NCI-H1105 treated with DMSO at 0.1 percent for 48 hours (cell line): ENCODE data around the gene DNAI1.

ENCODE experiments used
- DNase-seq: peaks from one replicate; lab custom pipeline; 2025; lab: John Stamatoyannopoulos, UW

The DNAI1 gene

GRCh38 chr9:34490760-34491159 lies 32.2 kb downstream of the DNAI1 start:
- no peak for DNase-seq

DNA sequence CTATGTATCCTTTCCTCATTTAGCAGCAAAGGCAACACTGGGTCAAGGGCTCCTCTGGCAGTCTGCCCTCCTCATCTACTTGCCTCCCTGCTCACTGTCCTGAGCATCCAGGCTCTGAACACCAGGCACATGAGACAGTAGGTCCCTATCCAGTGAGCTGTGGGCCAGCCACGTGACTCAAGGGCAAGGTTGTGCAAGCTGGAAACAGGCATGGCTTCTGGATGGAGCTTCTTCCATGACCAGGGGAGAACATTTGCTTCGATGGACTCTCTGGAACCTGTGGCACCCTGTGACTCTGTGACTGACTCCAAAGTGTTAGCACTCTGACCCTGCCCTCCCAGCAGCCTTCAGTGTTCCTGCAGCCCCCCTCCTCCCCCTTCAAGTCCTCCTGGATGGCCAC lies 33.0 kb downstream of the DNAI1 start:
- DNase-seq = no peak

DNA sequence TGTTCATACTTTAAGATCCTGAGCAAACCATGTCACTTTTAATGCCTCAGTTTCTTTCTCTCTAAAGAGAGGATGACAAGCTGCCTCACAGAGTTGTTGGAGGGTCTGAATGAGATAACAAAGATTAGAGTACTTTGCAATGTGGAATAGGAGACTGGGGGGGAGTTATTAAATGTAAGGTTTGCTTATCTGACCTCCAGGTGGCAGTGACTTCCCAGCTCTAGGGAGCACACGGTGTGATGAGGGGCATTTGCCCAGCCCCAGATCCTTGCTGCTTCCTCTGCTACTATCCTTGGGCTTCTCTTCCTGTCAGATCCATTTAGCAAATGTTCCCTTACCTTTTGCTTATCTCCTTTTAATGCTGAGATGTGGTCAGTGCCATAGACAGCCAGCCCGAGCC lies 33.4 kb downstream of the DNAI1 start:
- no peak for DNase-seq

GRCh38 chr9:34493972-34494535 lies 35.4 kb downstream of the DNAI1 start:
- no peak for DNase-seq

GRCh38 chr9:34496149-34496712 lies 37.6 kb downstream of the DNAI1 start:
- no peak for DNase-seq

DNA sequence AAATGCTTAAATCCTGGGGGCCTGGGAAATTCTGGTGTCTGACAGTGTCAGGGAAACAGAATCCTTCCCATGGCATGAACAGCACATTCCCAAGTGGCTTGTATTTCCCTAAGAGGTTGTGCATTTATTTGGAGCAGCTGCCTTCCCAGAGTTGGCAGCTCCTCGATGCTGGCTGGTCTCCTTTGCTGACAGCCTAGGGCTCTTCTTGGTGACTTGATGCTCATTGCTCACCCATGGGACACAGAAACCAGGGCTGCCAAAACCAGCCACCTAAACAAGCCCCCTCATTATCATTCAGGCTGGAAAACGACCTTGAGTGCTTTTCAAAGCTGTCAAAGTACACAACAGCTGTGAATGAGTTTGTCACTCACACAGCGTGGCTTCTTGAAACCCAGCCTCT lies 39.9 kb downstream of the DNAI1 start:
- no peak for DNase-seq

GRCh38 chr9:34499076-34499475 lies 40.5 kb downstream of the DNAI1 start:
- no peak for DNase-seq

GRCh38 chr9:34500623-34501267 lies 42.1 kb downstream of the DNAI1 start:
- DNase-seq = peak; percentile 64

- no peak for DNase-seq
Observed at GRCh38 chr9:34501372-34501771, 42.8 kb downstream of the DNAI1 start.

GRCh38 chr9:34501889-34502425 lies 43.4 kb downstream of the DNAI1 start:
- DNase-seq = no peak

DNA sequence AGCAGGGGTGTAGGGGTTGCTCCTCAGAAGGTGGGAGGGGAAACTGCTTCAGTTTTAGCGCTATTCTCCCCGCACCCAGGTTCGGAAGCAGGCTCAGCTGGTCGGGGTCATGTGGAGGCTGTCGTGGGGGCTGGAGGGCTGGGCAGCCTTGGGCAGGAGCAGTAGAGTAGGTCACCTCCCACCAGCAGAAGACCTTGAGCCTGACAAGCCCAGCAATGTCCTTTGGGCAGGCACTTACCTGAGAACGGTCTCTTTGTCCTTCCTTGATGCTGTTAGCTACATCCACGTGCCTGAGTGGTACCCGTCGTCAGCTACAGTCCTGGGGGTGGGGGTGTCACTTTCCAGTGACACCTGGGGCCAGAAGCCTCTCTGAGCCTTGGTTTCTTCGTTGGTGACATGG lies 43.9 kb downstream of the DNAI1 start:
- no peak for DNase-seq

- no peak for DNase-seq
Observed at GRCh38 chr9:34502891-34503290, 44.3 kb downstream of the DNAI1 start.

DNA sequence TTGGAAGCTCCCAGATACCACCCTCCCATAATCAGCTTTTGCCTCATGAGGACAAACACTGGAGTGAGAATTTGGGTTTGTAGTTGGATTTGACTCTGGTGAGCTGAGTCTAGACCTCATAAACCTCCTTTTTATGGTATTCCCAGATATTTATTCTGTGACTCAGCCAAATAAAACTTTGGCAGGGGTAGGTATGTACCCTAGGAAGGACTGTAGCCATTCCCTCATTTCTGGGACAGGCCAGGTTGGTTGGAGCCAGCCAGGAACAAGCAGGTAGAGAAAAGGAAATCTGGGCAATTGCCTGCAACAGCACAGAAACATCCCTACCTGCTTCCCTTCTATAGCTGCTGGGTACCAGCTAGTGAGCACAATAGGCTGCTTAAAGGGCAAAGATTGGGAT lies 44.8 kb downstream of the DNAI1 start:
- no peak for DNase-seq

GRCh38 chr9:34505370-34506120 lies 46.9 kb downstream of the DNAI1 start:
- DNase-seq = no peak

DNA sequence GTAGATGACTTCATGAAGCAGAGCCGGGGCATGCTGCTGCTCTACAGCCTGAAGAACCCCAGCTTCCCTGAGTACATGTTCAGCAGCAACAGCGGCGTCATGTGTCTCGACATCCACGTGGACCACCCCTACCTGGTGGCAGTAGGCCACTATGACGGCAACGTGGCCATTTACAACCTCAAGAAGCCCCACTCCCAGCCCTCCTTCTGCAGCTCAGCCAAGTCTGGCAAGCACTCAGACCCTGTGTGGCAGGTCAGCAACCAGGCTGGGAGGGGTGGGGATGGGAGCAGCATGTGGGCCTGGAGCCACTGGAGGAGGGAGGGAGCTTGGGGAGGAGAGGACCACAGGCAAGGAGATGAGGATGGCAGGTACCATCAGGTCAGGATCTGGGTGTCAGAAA lies 48.0 kb downstream of the DNAI1 start:
- no peak for DNase-seq

- no peak for DNase-seq
Observed at GRCh38 chr9:34507556-34507955, 49.0 kb downstream of the DNAI1 start.

DNA sequence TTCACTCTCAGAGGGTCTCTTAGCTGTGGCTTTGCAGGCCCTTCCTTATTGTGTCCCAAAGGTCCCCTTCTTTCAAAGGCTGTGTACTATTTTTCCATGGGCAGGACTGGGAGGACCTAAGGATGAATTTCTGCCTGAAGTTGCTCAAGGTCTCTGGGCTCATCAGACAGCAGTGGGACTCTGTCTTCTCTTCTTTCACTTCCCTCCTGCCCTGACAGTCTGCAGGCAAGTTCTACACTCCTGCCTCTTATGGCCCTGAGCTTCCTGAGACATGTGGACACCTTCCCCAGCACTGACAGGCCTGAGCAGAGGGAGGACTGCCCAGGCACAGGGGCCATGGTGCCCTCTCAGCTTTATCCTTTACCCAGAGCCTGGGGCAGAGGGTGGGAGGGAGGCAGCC lies 49.4 kb downstream of the DNAI1 start:
- DNase-seq = no peak

DNA sequence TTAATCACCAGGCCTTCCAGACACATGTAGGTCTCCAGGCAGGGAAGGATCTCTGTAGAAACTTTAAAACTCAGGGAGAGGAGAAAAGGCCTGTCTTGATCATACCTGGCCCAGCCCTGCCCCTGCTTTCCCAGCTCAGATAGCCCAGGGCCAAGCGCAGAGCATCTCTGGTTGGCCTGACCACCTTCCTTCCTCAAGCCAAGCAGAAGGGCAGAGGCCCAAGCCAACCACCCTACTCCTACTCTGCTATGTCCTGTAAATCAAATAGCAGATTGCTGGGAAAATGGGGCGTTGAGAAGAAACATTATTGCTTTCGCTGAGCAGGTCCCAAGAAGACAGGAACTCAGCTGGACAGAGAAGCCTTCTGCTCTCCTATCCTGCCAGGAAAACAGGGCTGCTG lies 49.9 kb downstream of the DNAI1 start:
- DNase-seq = no peak

GRCh38 chr9:34508951-34509350 lies 50.3 kb downstream of the DNAI1 start:
- DNase-seq = no peak

DNA sequence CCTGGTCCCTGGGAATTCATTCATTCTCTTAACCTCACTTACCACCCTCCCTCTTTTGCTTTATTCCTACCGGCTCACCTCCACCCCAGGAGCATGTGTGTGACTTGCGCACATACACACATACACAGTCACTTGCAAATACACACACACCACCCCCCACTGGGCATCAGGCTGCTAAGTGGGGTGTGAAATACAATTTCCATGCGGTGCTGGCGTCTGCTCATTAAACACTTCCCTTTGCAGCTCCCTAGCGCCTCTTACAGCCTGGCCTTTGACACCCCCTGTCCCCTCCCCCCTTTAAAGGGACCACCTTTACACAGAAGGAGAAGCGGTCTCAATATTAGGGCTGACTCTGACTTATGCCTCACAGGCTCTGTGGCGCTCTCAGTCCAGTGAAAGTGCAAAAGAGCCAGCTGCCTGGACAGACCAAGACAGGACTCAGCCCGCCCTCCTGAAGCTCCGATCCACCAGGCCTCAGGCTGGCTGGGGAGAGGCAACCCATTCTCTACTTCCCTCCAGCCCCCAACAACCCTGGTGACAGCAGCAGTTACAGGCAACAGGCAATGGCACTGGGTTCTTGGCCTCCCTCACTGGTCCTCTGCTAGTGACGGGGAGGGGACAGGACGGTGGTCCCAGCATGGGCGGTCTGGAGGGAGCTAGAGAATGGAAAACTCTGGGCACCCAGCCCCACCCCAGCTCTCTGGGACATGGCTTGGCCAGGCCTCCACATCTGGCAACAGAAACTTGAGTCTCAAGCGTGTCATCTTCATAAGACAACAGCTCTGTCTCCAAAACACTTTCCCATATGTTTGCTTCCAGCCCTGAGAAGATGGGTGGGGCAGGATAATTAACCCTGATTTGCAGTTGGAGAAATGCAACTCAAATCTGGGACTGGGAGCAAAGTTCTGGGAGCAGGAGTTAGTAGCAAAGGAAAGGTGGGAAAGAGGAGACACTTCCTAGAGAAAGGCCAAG lies 52.2 kb downstream of the DNAI1 start:
- DNase-seq = no peak
